ENCODE data around the gene KCNIP3.

DNA sequence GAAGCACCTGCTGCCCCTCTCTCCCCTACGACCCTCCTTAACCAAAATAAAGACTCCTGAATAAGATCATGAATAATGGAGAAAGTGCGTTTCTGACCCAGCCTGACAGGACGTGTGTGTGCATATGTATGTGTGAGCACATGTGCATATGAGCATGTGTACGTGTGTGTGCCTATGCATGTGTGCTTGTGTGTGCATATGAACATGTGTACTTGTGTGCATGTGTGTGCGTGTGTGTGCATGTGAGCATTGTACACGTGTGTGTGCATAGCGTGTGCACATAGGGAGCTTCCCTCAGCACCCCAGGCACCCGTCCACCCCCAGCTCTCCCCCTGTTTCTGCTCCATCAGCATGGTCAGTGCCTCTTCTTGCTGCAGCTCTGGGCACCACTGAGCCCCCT is 10.7 kb downstream of the KCNIP3 start:
- TF ChIP-seq CTCF (IDR thresholded peaks at IDR 0.05) (no peak), RAD21 (IDR thresholded peaks at IDR 0.05; ENCODE audit: low read length) (no peak), MAX (IDR thresholded peaks at IDR 0.05; ENCODE audit: low read depth) (no peak), SMC3 (IDR thresholded peaks at IDR 0.05; ENCODE audit: low read depth, low read length) (no peak), YY1 (IDR thresholded peaks at IDR 0.05; ENCODE audit: low read depth) (no peak)
- TF ChIP-seq, protein P1, sequence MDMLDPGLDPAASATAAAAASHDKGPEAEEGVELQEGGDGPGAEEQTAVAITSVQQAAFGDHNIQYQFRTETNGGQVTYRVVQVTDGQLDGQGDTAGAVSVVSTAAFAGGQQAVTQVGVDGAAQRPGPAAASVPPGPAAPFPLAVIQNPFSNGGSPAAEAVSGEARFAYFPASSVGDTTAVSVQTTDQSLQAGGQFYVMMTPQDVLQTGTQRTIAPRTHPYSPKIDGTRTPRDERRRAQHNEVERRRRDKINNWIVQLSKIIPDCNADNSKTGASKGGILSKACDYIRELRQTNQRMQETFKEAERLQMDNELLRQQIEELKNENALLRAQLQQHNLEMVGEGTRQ (IDR thresholded peaks at IDR 0.05; ENCODE audit: borderline replicate concordance, low read depth, low read length) = no peak
